Measurements from ENCODE around the gene TANC1.
A peak's percentile ranks its signal among the peaks of the same experiment; 100 is the strongest.

TANC1 gene

DNA sequence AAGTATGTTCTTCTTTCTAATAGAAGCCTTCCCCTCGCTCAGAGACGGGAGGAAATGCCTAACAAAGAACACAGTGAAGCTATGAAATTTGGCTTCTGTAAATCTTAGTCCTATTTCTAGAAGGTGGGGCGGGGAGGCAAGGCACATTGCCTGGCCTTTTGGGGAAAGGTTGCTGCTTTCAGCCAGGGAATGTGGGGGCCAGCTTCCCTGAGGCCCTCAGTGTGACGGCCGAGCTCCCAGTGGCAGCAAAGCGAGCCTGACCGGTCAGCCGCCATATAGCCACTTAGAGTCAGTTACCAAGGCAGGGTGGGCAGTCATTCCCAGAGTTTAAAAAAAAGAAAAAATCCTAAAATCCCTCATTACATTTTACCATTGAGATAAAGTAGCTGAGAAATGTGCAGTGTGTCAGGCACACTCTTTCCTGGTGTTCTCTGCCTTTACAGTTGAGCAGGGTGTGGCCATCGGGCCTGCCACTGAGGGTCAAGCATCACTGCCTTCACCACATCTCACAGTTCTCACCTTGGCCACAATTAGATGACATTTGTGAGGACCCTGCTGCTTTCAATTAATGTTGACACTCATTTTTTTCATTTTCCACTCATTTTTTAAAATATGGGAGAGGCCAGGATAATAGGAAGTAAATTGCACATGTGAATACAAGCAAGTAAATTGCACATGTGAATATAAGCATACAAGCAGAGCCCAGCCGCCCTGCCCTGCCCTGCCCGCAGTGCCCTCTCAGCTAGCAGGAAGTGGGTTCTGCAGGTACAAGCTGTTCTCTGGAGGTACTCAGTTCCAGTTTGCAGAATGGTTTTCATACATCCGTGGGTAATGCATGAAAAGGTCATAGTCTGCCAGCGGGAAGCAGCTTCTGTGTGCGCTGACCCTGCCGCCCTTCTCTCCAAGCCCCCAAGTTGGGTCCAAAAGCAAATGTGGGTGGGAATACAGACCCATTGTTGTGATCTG, 241.2 kb downstream of the TANC1 start:
- H3K4me3 Mint-ChIP-seq = no peak overlapping the region
- TF ChIP-seq, protein P1, sequence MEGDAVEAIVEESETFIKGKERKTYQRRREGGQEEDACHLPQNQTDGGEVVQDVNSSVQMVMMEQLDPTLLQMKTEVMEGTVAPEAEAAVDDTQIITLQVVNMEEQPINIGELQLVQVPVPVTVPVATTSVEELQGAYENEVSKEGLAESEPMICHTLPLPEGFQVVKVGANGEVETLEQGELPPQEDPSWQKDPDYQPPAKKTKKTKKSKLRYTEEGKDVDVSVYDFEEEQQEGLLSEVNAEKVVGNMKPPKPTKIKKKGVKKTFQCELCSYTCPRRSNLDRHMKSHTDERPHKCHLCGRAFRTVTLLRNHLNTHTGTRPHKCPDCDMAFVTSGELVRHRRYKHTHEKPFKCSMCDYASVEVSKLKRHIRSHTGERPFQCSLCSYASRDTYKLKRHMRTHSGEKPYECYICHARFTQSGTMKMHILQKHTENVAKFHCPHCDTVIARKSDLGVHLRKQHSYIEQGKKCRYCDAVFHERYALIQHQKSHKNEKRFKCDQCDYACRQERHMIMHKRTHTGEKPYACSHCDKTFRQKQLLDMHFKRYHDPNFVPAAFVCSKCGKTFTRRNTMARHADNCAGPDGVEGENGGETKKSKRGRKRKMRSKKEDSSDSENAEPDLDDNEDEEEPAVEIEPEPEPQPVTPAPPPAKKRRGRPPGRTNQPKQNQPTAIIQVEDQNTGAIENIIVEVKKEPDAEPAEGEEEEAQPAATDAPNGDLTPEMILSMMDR (IDR thresholded peaks at IDR 0.05) = no peak
- DNase-seq = no peak
- peaks cover 6% of the 10 kb centered on the region for H3K27me3 Mint-ChIP-seq (ENCODE audit: low read depth, poor library complexity)
- H3K4me1 Mint-ChIP-seq = peaks cover 39% of the 10 kb centered on the region
- H3K27ac Mint-ChIP-seq = peak overlapping the region; percentile 94
- H3K36me3 Mint-ChIP-seq (ENCODE audit: low read depth) = peaks cover 85% of the 10 kb centered on the region
- H3K9me3 Mint-ChIP-seq = no peaks in the 10 kb centered on the region

DNA sequence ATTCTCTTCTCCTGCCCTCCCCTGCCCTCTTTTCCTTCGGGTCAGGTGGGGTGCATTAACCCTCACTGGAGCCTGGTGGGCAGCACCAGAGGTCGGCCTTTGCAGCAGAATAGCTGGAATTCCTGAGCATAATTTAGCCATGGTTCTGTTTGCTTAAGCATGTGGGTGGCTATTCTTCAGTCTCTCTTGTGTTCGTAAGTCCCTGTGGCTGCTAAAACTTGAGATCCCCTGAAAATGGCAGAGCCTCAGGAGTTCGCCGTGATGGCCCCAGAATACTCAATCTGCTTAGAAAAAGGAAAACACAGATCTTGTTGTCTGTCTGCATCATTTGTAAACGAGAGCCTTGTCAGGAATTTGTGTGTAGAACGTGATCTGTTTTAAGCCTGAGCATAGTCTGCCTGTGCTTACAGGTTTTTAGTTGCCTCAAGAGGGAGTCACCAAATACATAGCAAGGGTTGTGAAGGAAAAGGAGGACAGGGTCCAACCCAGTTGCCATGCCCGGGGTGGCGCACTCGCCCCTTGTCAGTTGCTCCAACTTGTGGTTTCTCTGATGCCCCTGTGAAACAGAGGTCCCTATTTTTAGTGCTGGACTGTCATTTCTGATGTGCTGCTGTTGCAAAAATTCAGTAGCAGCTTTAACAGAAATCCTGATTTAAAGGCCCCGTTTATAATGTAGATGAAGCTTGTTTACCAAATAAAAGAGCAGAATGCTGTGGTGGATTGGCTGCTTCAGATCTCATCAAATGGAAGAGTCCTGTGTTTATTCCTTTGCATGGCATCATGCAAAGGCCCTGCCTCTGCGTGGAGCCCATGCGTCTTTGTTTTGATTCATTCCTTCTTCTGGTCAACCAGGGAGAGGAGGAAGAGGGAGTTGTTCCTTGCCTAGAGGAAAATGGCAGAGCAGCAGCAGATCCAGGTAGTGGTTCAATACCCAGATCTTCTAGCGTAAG, 243.3 kb downstream of the TANC1 start:
- peak overlapping the region; percentile 39 for H3K4me3 Mint-ChIP-seq
- peak; percentile 45 for DNase-seq
- TF ChIP-seq, protein P1 (IDR thresholded peaks at IDR 0.05) = no peak
- peak overlapping the region; percentile 95 for H3K27ac Mint-ChIP-seq
- H3K9me3 Mint-ChIP-seq = no peaks in the 10 kb centered on the region
- H3K36me3 Mint-ChIP-seq (ENCODE audit: low read depth) = peaks cover 85% of the 10 kb centered on the region
- peaks cover 39% of the 10 kb centered on the region for H3K4me1 Mint-ChIP-seq
- peaks cover 6% of the 10 kb centered on the region for H3K27me3 Mint-ChIP-seq (ENCODE audit: low read depth, poor library complexity)

DNA sequence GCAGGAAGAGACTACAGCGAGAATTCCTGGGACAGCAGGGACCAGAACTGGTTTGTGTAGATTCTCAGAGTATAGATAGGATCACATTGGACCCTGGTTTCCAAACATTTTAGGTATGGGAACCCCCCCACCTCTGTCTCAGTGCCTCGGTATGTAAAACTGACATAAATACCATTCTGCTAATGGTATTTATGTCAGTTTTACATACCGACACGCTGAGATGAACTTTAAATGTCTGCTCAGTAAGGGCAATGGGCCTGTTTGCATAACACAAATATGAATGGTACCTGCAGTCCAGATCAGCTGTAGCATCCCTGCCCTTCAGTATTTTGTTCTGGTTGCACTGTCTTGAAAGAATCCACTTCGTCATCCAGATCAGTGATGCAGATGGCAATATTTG, 244.9 kb downstream of the TANC1 start:
- TF ChIP-seq, protein P1 (IDR thresholded peaks at IDR 0.05) = no peak
- no peaks in the 10 kb centered on the region for H3K9me3 Mint-ChIP-seq
- peaks cover 39% of the 10 kb centered on the region for H3K4me1 Mint-ChIP-seq
- H3K4me3 Mint-ChIP-seq = no peak overlapping the region
- peaks cover 6% of the 10 kb centered on the region for H3K27me3 Mint-ChIP-seq (ENCODE audit: low read depth, poor library complexity)
- no peak overlapping the region for H3K27ac Mint-ChIP-seq
- no peak for DNase-seq
- H3K36me3 Mint-ChIP-seq (ENCODE audit: low read depth) = peaks cover 89% of the 10 kb centered on the region

DNA sequence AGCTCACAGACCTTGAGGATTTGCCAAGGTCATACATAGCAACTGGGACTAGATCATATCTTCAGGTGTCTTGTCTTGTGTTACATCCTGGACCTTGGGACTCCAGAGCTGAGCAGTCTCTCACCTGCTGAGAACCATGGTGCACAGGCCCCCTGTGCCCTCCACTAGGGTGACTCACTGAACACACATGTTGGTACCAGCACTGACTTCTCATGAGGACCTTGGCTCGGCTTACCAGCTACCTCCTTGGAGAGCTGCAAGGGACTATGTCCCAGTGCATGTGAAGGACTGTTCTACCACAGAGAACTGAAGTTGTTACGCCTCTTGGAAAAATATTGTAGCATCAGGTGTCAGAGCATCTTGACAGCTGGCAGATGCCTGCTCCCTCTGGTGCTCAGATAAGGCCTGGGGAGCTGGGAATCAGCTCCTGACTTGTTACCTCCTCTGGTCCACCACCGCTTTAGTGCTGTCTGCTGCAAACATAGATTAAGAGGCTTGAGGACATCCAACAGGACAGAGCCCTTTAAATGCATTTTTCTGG, 246.0 kb downstream of the TANC1 start:
- peaks cover 93% of the 10 kb centered on the region for H3K36me3 Mint-ChIP-seq (ENCODE audit: low read depth)
- H3K4me3 Mint-ChIP-seq = no peak overlapping the region
- H3K9me3 Mint-ChIP-seq = no peaks in the 10 kb centered on the region
- no peak for DNase-seq
- no peak overlapping the region for H3K27ac Mint-ChIP-seq
- H3K4me1 Mint-ChIP-seq = peaks cover 32% of the 10 kb centered on the region
- TF ChIP-seq, protein P1 (IDR thresholded peaks at IDR 0.05) = no peak
- H3K27me3 Mint-ChIP-seq (ENCODE audit: low read depth, poor library complexity) = peaks cover 6% of the 10 kb centered on the region

DNA sequence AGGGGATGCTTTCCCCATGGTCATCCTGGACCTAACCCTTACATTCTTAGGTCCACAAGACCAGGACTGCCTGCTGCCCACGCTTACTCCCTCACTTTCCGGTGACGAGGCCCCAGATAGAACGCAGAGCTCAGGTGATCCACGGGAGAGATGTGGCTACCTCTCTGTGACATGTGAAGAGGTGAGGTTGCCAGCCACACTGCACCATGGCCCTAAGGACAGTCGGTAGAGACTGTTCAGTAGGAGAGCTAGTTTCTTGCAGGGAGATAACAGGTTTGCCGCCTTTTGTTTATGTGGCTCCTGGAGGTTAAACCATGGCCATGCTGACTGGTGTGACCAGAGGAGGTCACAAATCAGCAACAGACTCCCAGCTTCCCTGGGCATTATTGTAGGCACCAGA, 246.7 kb downstream of the TANC1 start:
- H3K9me3 Mint-ChIP-seq = no peaks in the 10 kb centered on the region
- TF ChIP-seq, protein P1 (IDR thresholded peaks at IDR 0.05) = no peak
- peaks cover 93% of the 10 kb centered on the region for H3K36me3 Mint-ChIP-seq (ENCODE audit: low read depth)
- peaks cover 6% of the 10 kb centered on the region for H3K27me3 Mint-ChIP-seq (ENCODE audit: low read depth, poor library complexity)
- H3K4me1 Mint-ChIP-seq = peaks cover 25% of the 10 kb centered on the region
- DNase-seq = no peak
- no peak overlapping the region for H3K27ac Mint-ChIP-seq
- H3K4me3 Mint-ChIP-seq = no peak overlapping the region
